Neural progenitor cell (in vitro differentiated cells): Measurements from ENCODE around the gene NSUN2.

Experiments
- EZH2 ChIP-seq: fragments of 200-600 bp; sonication (generic); IDR thresholded peaks from 2 replicates; pipeline ENCODE4 v1.6.1; 2017; ENCODE audit warnings: antibody characterized with exemption, mild to moderate bottlenecking, moderate library complexity
- EZH2phosphoT487 ChIP-seq: fragments of 200-600 bp; sonication (generic); IDR thresholded peaks from 2 replicates; pipeline ENCODE4 v1.6.1; 2017; ENCODE audit warnings: antibody characterized with exemption
- TF ChIP-seq, protein P1 (sequence below): fragments of 200-600 bp; sonication (generic); IDR thresholded peaks from 2 replicates; pipeline ENCODE4 v1.5.1; 2017; ENCODE audit warnings: antibody characterized with exemption, mild to moderate bottlenecking

DNA sequence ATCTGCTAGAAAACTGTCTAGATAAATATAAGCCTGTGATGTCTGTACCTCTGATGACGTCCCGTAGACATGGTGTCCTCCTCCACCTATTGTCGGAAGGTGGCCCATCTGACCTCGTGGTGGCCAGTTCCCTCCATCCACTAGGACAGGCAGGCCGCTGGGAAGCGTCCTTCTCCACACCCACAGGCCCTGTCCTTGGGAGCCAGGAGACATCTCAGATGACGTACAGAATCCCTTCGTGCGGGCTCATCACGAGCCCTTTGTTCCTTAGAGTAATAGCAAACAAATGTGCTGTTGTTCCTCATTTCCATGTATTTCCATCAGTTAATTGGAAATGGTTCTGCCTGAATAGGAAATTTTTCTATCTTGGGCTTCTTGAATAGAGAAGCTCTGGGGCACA lies 42.0 kb upstream of the NSUN2 start:
- no peak for TF ChIP-seq EZH2
- TF ChIP-seq, protein P1, sequence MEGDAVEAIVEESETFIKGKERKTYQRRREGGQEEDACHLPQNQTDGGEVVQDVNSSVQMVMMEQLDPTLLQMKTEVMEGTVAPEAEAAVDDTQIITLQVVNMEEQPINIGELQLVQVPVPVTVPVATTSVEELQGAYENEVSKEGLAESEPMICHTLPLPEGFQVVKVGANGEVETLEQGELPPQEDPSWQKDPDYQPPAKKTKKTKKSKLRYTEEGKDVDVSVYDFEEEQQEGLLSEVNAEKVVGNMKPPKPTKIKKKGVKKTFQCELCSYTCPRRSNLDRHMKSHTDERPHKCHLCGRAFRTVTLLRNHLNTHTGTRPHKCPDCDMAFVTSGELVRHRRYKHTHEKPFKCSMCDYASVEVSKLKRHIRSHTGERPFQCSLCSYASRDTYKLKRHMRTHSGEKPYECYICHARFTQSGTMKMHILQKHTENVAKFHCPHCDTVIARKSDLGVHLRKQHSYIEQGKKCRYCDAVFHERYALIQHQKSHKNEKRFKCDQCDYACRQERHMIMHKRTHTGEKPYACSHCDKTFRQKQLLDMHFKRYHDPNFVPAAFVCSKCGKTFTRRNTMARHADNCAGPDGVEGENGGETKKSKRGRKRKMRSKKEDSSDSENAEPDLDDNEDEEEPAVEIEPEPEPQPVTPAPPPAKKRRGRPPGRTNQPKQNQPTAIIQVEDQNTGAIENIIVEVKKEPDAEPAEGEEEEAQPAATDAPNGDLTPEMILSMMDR: no peak
- TF ChIP-seq EZH2phosphoT487: no peak
